Measurements from ENCODE around the gene NUP210L. TPM values are rescaled to one million over a fixed set of nuclear protein-coding genes. Genes with fewer than 3 reads are reported as not detected.

NUP210L gene
- polyA plus RNA-seq, 4 donors, result 0.06 to 0.14 (median 0.09) TPM

- DNase-seq (ENCODE audit: low read depth in 4 of 4, low spot score in 3 of 4), result no peak
Observed at GRCh38 chr1:153946622-153947241, 208.1 kb downstream of the NUP210L start, which contains the start of gene DENND4B. TSS of gene DENND4B (minus strand) at chr1:153946718. CDS start at chr1:153944374, 2,344 bp downstream.

- DNase-seq (ENCODE audit: low read depth in 4 of 4, low spot score in 3 of 4), result no peak
Observed at GRCh38 chr1:153945795-153946621, 208.9 kb downstream of the NUP210L start.

- no peak for DNase-seq (ENCODE audit: low read depth in 4 of 4, low spot score in 3 of 4)
Observed at GRCh38 chr1:153945131-153945794, 209.6 kb downstream of the NUP210L start.

GRCh38 chr1:153944827-153945117, 210.1 kb downstream of the NUP210L start:
- no peak for DNase-seq (ENCODE audit: low read depth in 4 of 4, low spot score in 3 of 4)

- no peak for DNase-seq (ENCODE audit: low read depth in 4 of 4, low spot score in 3 of 4)
Observed at GRCh38 chr1:153944005-153944826, 210.7 kb downstream of the NUP210L start.

- no peak for DNase-seq (ENCODE audit: low read depth in 4 of 4, low spot score in 3 of 4)
Observed at GRCh38 chr1:153942766-153943549, 211.9 kb downstream of the NUP210L start.

Other genes starting within 250 kb of the NUP210L start
- 10 to 100 TPM; 27.2 to 31.5 (median 28.9) TPM for gene GATAD2B, start 232.1 kb downstream of the NUP210L start, polyA plus RNA-seq (ENCODE audit: insufficient read length in 4 of 4)
- 10 to 100 TPM; 26.0 to 57.5 (median 34.1) TPM for gene DENND4B, start 208.4 kb downstream of the NUP210L start, polyA plus RNA-seq (ENCODE audit: insufficient read length in 4 of 4)
- gene CRTC2, start 196.5 kb downstream of the NUP210L start, polyA plus RNA-seq (ENCODE audit: insufficient read length in 4 of 4), result 10 to 100 TPM; 33.9 to 58.7 (median 43.8) TPM
- 10 to 100 TPM; 70.6 to 84.1 (median 82.7) TPM for gene SLC39A1, start 191.5 kb downstream of the NUP210L start, polyA plus RNA-seq (ENCODE audit: insufficient read length in 4 of 4)
- gene CREB3L4, start 187.2 kb downstream of the NUP210L start, polyA plus RNA-seq (ENCODE audit: insufficient read length in 4 of 4), result 10 to 100 TPM; 22.4 to 44.2 (median 35.9) TPM
- 100 to 1,000 TPM; 104 to 111 (median 108) TPM for gene JTB, start 177.4 kb downstream of the NUP210L start, polyA plus RNA-seq (ENCODE audit: insufficient read length in 4 of 4)
- 100 to 1,000 TPM; 117 to 170 (median 163) TPM for gene RAB13, start 168.7 kb downstream of the NUP210L start, polyA plus RNA-seq (ENCODE audit: insufficient read length in 4 of 4)
- 1,000 to 10,000 TPM; 2,736 to 3,137 (median 2,908) TPM for gene RPS27, start 164.3 kb downstream of the NUP210L start, polyA plus RNA-seq (ENCODE audit: insufficient read length in 4 of 4)
- 100 to 1,000 TPM; 220 to 309 (median 273) TPM for gene TPM3, start 37.0 kb upstream of the NUP210L start, polyA plus RNA-seq (ENCODE audit: insufficient read length in 4 of 4)
- gene CFAP141, start 51.3 kb upstream of the NUP210L start, polyA plus RNA-seq (ENCODE audit: insufficient read length in 4 of 4), result under 1 TPM in 1 of 4 donors, not detected in 3; 0.44 TPM
- gene UBAP2L, start 65.9 kb upstream of the NUP210L start, polyA plus RNA-seq (ENCODE audit: insufficient read length in 4 of 4), result 100 to 1,000 TPM; 144 to 193 (median 178) TPM
- 10 to 100 TPM; 62.7 to 81.8 (median 78.3) TPM for gene HAX1, start 117.6 kb upstream of the NUP210L start, polyA plus RNA-seq (ENCODE audit: insufficient read length in 4 of 4)
- gene AQP10, start 166.0 kb upstream of the NUP210L start, polyA plus RNA-seq (ENCODE audit: insufficient read length in 4 of 4), result under 1 TPM in 2 of 4 donors, not detected in 2; 0.09 to 0.41 TPM
- gene ATP8B2, start 170.5 kb upstream of the NUP210L start, polyA plus RNA-seq (ENCODE audit: insufficient read length in 4 of 4), result 10 to 100 TPM; 24.4 to 45.4 (median 28.3) TPM